ENCODE measurements around the gene CFAP100. TPM values are rescaled to one million over a fixed set of nuclear protein-coding genes. Genes with fewer than 3 reads are reported as not detected.
A peak's percentile ranks its signal among the peaks of the same experiment; 100 is the strongest.

The CFAP100 gene
- total and polyA plus RNA-seq, 2 experiments from 2014 or later, result not detected

DNA sequence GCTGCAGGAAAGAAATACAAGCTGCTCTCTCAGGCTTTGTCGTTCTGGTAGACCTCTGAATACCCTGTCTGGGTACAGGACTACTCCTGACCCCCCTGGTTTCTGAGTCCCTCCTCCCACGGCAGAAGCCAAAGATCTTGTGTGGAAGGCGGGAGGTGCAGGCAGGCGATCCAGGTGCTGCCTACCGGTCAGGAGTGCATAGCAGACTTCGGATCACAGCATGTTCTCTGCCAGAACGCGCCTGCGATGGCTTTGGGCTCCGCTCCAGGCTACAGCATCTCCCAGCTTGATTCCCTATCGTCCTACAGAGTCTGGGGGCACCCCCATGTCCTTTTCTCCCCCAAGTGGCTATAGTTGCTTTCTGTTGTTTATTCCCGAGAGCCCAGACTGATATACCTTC, 2.5 kb upstream of the CFAP100 start:
- TF ChIP-seq, protein P1, sequence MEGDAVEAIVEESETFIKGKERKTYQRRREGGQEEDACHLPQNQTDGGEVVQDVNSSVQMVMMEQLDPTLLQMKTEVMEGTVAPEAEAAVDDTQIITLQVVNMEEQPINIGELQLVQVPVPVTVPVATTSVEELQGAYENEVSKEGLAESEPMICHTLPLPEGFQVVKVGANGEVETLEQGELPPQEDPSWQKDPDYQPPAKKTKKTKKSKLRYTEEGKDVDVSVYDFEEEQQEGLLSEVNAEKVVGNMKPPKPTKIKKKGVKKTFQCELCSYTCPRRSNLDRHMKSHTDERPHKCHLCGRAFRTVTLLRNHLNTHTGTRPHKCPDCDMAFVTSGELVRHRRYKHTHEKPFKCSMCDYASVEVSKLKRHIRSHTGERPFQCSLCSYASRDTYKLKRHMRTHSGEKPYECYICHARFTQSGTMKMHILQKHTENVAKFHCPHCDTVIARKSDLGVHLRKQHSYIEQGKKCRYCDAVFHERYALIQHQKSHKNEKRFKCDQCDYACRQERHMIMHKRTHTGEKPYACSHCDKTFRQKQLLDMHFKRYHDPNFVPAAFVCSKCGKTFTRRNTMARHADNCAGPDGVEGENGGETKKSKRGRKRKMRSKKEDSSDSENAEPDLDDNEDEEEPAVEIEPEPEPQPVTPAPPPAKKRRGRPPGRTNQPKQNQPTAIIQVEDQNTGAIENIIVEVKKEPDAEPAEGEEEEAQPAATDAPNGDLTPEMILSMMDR (IDR thresholded peaks at IDR 0.05; ENCODE audit: low read depth, low read length), result no peak
- Histone ChIP-seq H3K4me3 (no peak overlapping the region), H3K27me3 (peaks cover 39% of the 10 kb centered on the region), H3K27ac (no peak overlapping the region), H3K9me3 (ENCODE audit: low read depth) (no peaks in the 10 kb centered on the region), H3K36me3 (no peaks in the 10 kb centered on the region), H3K4me1 (ENCODE audit: low read depth) (peaks cover 8% of the 10 kb centered on the region)
- DNase-seq (ENCODE audit: low read depth in 1 of 2, low spot score in 1 of 2), result no peak

DNA sequence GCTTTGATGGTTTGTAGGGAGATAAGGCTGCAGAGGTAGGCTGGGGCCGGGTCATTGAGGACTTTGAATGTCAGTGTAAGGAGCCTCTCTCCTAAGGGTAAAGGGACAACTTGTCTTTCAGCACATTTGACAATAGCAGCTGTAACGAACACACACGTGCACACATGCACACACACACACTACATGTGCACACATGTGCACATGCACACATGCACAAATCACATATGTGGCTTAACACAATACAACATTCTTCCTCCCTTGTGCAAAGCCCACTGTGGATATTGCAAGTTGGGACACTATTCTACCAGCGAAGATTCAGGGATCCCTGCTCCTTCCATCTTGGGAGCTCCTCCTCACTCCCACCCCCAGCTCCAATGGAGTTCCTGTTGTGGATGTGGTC, 1.1 kb upstream of the CFAP100 start:
- no peaks in the 10 kb centered on the region for H3K36me3 ChIP-seq
- no peak for DNase-seq (ENCODE audit: low read depth in 1 of 2, low spot score in 1 of 2)
- peaks cover 8% of the 10 kb centered on the region for H3K4me1 ChIP-seq (ENCODE audit: low read depth)
- H3K27ac ChIP-seq, result no peak overlapping the region
- TF ChIP-seq, protein P1 (IDR thresholded peaks at IDR 0.05; ENCODE audit: low read depth, low read length), result no peak
- no peaks in the 10 kb centered on the region for H3K9me3 ChIP-seq (ENCODE audit: low read depth)
- no peak overlapping the region for H3K4me3 ChIP-seq
- peaks cover 39% of the 10 kb centered on the region for H3K27me3 ChIP-seq

DNA sequence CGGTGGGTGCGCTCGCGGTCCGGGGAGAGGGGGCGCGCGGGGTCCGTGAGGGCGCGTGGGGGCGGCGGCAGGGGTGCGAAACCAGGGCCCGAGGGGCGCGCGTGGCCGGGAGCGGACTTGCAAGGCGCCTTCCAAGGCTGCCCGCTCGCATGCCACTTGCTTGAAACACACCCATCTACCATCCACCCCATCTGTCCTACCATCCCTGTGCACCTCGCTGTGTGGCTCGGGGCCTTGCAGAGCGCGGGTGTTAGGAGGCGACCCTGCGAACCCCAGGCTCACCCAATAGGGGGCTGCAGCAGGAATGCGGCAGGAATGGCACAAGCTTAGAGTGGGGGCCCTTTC, 240 bp downstream of the CFAP100 start:
- peaks cover 4% of the 10 kb centered on the region for H3K4me1 ChIP-seq (ENCODE audit: low read depth)
- no peak for DNase-seq (ENCODE audit: low read depth in 1 of 2, low spot score in 1 of 2)
- H3K4me3 ChIP-seq, result peak overlapping the region; percentile 9
- H3K36me3 ChIP-seq, result no peaks in the 10 kb centered on the region
- H3K27ac ChIP-seq, result no peak overlapping the region
- H3K9me3 ChIP-seq (ENCODE audit: low read depth), result no peaks in the 10 kb centered on the region
- TF ChIP-seq, protein P1 (IDR thresholded peaks at IDR 0.05; ENCODE audit: low read depth, low read length), result no peak
- peaks cover 34% of the 10 kb centered on the region for H3K27me3 ChIP-seq

DNA sequence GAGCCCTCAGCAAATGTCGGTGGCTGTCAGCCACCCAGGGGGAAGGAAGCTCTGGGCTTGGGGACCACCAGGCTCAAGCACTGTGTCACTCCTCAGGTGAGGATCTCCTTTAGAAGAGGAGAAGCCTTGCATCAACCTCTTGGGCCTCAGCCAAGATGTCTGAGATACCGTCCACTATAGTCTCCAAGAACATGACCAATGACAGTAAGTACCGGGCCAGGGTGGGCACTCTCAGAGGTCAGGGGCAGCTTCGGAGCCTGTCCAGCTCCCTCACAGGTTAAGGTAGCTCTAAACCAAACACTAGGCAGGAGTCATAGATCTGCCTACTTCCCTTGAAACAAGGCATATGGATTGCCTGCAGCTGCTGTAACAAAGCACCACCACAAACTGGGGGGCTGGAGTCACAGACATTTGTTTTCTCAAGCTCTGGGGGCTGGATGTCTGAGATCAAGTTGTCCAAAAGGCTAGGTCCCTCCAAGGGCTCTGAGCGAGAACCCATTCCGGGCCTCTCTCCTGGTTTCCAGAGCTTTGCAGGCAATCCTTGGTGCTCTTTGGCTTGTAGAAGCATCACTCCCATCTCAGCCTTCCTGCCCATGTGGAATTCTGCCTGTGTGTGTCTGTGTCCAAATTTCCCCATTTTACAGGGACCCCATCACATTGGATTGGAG, 1.3 kb downstream of the CFAP100 start:
- peaks cover 4% of the 10 kb centered on the region for H3K4me1 ChIP-seq (ENCODE audit: low read depth)
- H3K4me3 ChIP-seq, result no peak overlapping the region
- no peaks in the 10 kb centered on the region for H3K9me3 ChIP-seq (ENCODE audit: low read depth)
- H3K27me3 ChIP-seq, result peaks cover 34% of the 10 kb centered on the region
- H3K27ac ChIP-seq, result no peak overlapping the region
- H3K36me3 ChIP-seq, result no peaks in the 10 kb centered on the region
- no peak for DNase-seq (ENCODE audit: low read depth in 1 of 2, low spot score in 1 of 2)
- TF ChIP-seq, protein P1 (IDR thresholded peaks at IDR 0.05; ENCODE audit: low read depth, low read length), result no peak

DNA sequence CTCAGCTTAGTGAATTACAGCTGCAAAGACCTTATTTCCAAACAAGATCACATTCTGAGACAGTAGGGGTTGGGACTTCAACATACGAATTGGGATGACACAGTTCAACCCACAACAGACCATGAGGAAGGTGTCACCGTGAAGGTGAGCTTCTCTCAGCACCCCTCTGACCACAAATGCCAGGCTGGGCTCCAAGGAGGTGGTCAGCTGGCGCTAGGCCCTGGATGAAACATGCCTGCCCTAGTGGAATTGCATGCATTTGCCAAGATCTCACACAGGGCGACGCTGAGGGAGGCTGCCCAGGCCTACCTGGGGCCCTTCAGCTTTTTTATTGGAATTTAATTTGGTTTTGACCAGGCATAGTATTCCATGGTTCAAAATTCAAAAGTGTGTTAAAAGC, 1.8 kb downstream of the CFAP100 start:
- Histone ChIP-seq H3K27ac (no peak overlapping the region), H3K4me3 (no peak overlapping the region), H3K27me3 (peaks cover 34% of the 10 kb centered on the region), H3K9me3 (ENCODE audit: low read depth) (no peaks in the 10 kb centered on the region), H3K36me3 (no peaks in the 10 kb centered on the region), H3K4me1 (ENCODE audit: low read depth) (peaks cover 4% of the 10 kb centered on the region)
- TF ChIP-seq, protein P1 (IDR thresholded peaks at IDR 0.05; ENCODE audit: low read depth, low read length), result no peak
- DNase-seq (ENCODE audit: low read depth in 1 of 2, low spot score in 1 of 2), result no peak
